ENCODE results near the gene MACF1. TPM values are rescaled to one million over a fixed set of nuclear protein-coding genes. Genes with fewer than 3 reads are reported as not detected.

Gene MACF1
- total RNA-seq, 1 experiment from 2014 or later, result 103 TPM

DNA sequence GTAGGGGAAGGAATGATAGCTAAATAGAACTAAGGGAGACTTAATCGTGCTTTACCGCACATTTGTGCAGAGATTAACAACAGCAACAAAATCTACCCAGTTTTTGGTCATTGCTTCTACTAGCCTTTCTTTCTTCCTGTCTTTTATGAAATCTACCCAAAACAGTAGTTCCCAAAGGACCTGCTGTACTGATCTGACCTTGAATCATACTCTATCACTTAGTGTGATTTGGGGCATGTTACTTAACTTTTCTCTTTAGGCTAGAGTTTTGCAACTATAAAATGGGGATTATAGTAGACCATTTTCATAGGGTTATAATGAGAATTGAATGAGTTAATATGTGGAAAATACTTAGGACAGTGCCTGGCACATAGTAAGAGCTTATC, 30.5 kb upstream of the MACF1 start:
- ChIA-PET CTCF (interaction anchor here (0.6 to 0.7 kb wide), 2 partner anchors 17 to 79 kb away, joined by 4 to 5 read pairs; no protein-coding TSS in a partner anchor), POLR2A (ENCODE audit: unreplicated experiment) (no interaction called here)
- DNase-seq (no peak), ATAC-seq (no peak)
- no peaks in the 10 kb centered on the region for H3K36me3 ChIP-seq (ENCODE audit: low read depth, low read length)
- peaks cover 6% of the 10 kb centered on the region for H3F3A ChIP-seq (ENCODE audit: low read length, unreplicated experiment)
- no peaks in the 10 kb centered on the region for H3K9me3 ChIP-seq (ENCODE audit: low read length)
- no peak overlapping the region for H3K4me2 ChIP-seq (ENCODE audit: low read length)
- H3K27ac ChIP-seq (ENCODE audit: low read length), result no peak overlapping the region
- TF ChIP-seq, protein P1, sequence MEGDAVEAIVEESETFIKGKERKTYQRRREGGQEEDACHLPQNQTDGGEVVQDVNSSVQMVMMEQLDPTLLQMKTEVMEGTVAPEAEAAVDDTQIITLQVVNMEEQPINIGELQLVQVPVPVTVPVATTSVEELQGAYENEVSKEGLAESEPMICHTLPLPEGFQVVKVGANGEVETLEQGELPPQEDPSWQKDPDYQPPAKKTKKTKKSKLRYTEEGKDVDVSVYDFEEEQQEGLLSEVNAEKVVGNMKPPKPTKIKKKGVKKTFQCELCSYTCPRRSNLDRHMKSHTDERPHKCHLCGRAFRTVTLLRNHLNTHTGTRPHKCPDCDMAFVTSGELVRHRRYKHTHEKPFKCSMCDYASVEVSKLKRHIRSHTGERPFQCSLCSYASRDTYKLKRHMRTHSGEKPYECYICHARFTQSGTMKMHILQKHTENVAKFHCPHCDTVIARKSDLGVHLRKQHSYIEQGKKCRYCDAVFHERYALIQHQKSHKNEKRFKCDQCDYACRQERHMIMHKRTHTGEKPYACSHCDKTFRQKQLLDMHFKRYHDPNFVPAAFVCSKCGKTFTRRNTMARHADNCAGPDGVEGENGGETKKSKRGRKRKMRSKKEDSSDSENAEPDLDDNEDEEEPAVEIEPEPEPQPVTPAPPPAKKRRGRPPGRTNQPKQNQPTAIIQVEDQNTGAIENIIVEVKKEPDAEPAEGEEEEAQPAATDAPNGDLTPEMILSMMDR (conservative IDR thresholded peaks at IDR 0.05; ENCODE audit: low read depth, low read length), result no peak
- TF ChIP-seq EZH2 (IDR thresholded peaks at IDR 0.05; ENCODE audit: low read length, unreplicated experiment) (no peak), EZH2phosphoT487 (IDR thresholded peaks at IDR 0.05; ENCODE audit: borderline replicate concordance, low read length) (no peak)
- BruUV-seq (replicated peaks), result no TSS peak
- H3K9me2 ChIP-seq (replicated peaks; ENCODE audit: low read length), result no peaks in the 10 kb centered on the region
- no peak overlapping the region for H3K4me3 ChIP-seq (ENCODE audit: low read length)
- H3K4me1 ChIP-seq (ENCODE audit: insufficient read depth, low read length), result peaks cover 30% of the 10 kb centered on the region
- H3K9ac ChIP-seq (ENCODE audit: low read length), result no peak overlapping the region
- no peaks in the 10 kb centered on the region for H4K20me1 ChIP-seq (ENCODE audit: low read length)
- H2AFZ ChIP-seq (ENCODE audit: low read length), result no peak overlapping the region
- no peaks in the 10 kb centered on the region for H3K27me3 ChIP-seq (ENCODE audit: low read length)
- peaks cover 77% of the 10 kb centered on the region for H3K79me2 ChIP-seq (ENCODE audit: low read length)
- intact Hi-C loops (cut with micrococcal nuclease), result loop anchor here (1.0 kb wide), 1 partner anchor 17 kb away; no protein-coding TSS in a partner anchor

GRCh38 chr1:39174390-39175081, 30.0 kb upstream of the MACF1 start:
- intact Hi-C loops (cut with micrococcal nuclease), result no loop called here
- no TSS peak for BruUV-seq (replicated peaks)
- Histone ChIP-seq H3K79me2 (ENCODE audit: low read length) (peaks cover 75% of the 10 kb centered on the region), H3K36me3 (ENCODE audit: low read depth, low read length) (no peaks in the 10 kb centered on the region), H3K9me2 (replicated peaks; ENCODE audit: low read length) (no peaks in the 10 kb centered on the region), H3K9ac (ENCODE audit: low read length) (no peak overlapping the region), H3K4me3 (ENCODE audit: low read length) (no peak overlapping the region), H3K27ac (ENCODE audit: low read length) (no peak overlapping the region), H3K4me1 (ENCODE audit: insufficient read depth, low read length) (peaks cover 35% of the 10 kb centered on the region), H3K4me2 (ENCODE audit: low read length) (no peak overlapping the region), H3F3A (ENCODE audit: low read length, unreplicated experiment) (peaks cover 6% of the 10 kb centered on the region), H3K9me3 (ENCODE audit: low read length) (no peaks in the 10 kb centered on the region), H3K27me3 (ENCODE audit: low read length) (no peaks in the 10 kb centered on the region), H2AFZ (ENCODE audit: low read length) (no peak overlapping the region), H4K20me1 (ENCODE audit: low read length) (no peaks in the 10 kb centered on the region)
- ATAC-seq, result no peak
- ChIA-PET POLR2A (ENCODE audit: unreplicated experiment) (no interaction called here), CTCF (interaction anchor here (0.6 to 0.7 kb wide), 2 partner anchors 16 to 78 kb away, joined by 4 to 5 read pairs; no protein-coding TSS in a partner anchor)
- DNase-seq, result no peak
- TF ChIP-seq, protein P1 (conservative IDR thresholded peaks at IDR 0.05; ENCODE audit: low read depth, low read length), result no peak
- no peak for TF ChIP-seq EZH2 (IDR thresholded peaks at IDR 0.05; ENCODE audit: low read length, unreplicated experiment)
- TF ChIP-seq EZH2phosphoT487 (IDR thresholded peaks at IDR 0.05; ENCODE audit: borderline replicate concordance, low read length), result no peak

GRCh38 chr1:39177706-39178105, 26.8 kb upstream of the MACF1 start:
- Histone ChIP-seq H3F3A (ENCODE audit: low read length, unreplicated experiment) (peaks cover 10% of the 10 kb centered on the region), H3K79me2 (ENCODE audit: low read length) (peaks cover 83% of the 10 kb centered on the region), H3K9me3 (ENCODE audit: low read length) (no peaks in the 10 kb centered on the region), H3K27ac (ENCODE audit: low read length) (peak overlapping the region; percentile 82), H3K9me2 (replicated peaks; ENCODE audit: low read length) (no peaks in the 10 kb centered on the region), H3K4me2 (ENCODE audit: low read length) (peak overlapping the region; percentile 84), H4K20me1 (ENCODE audit: low read length) (no peaks in the 10 kb centered on the region), H3K36me3 (ENCODE audit: low read depth, low read length) (no peaks in the 10 kb centered on the region), H2AFZ (ENCODE audit: low read length) (no peak overlapping the region), H3K9ac (ENCODE audit: low read length) (no peak overlapping the region), H3K4me1 (ENCODE audit: insufficient read depth, low read length) (peaks cover 49% of the 10 kb centered on the region), H3K27me3 (ENCODE audit: low read length) (no peaks in the 10 kb centered on the region), H3K4me3 (ENCODE audit: low read length) (no peak overlapping the region)
- no TSS peak for BruUV-seq (replicated peaks)
- ATAC-seq, result no peak
- intact Hi-C loops (cut with micrococcal nuclease), result loop anchor here (1.0 to 2.0 kb wide), 2 partner anchors 15 to 18 kb away; no protein-coding TSS in a partner anchor
- ChIA-PET CTCF (interaction anchor here (1.2 to 2.3 kb wide), 2 partner anchors 12 to 15 kb away, joined by 4 to 7 read pairs; no protein-coding TSS in a partner anchor), POLR2A (ENCODE audit: unreplicated experiment) (no interaction called here)
- DNase-seq, result no peak
- TF ChIP-seq EZH2phosphoT487 (IDR thresholded peaks at IDR 0.05; ENCODE audit: borderline replicate concordance, low read length) (no peak), EZH2 (IDR thresholded peaks at IDR 0.05; ENCODE audit: low read length, unreplicated experiment) (no peak)
- TF ChIP-seq, protein P1 (conservative IDR thresholded peaks at IDR 0.05; ENCODE audit: low read depth, low read length), result no peak

Measured in PC-3 (cell line).